ENCODE data around the gene GPX5. TPM values are rescaled to one million over a fixed set of nuclear protein-coding genes. Genes with fewer than 3 reads are reported as not detected.
A peak's percentile ranks its signal among the peaks of the same experiment; 100 is the strongest.

GPX5 gene
- total RNA-seq, 1 experiment from 2014 or later = not detected

- H3K4me1 ChIP-seq (ENCODE audit: low read length) = peaks cover 2% of the 10 kb centered on the region; the same call in 1 of the 2 replicates
- no peaks in the 10 kb centered on the region for H3K27me3 ChIP-seq (ENCODE audit: low read length)
- H3K4me3 ChIP-seq (ENCODE audit: low read length) = no peak overlapping the region
- no peaks in the 10 kb centered on the region for H3K9me2 ChIP-seq (replicated peaks; ENCODE audit: insufficient read depth, low read length)
- H3K36me3 ChIP-seq (ENCODE audit: insufficient read depth, low read length) = no peaks in the 10 kb centered on the region
- H3K9ac ChIP-seq (ENCODE audit: low read length) = no peak overlapping the region
- no peak overlapping the region for H3K27ac ChIP-seq (ENCODE audit: low read length)
- no peaks in the 10 kb centered on the region for H3K79me2 ChIP-seq (ENCODE audit: low read length)
- H2AFZ ChIP-seq (ENCODE audit: low read length) = no peak overlapping the region
- peak; percentile 49 for DNase-seq
- no peaks in the 10 kb centered on the region for H3K9me3 ChIP-seq (ENCODE audit: low read length)
- no peaks in the 10 kb centered on the region for H4K20me1 ChIP-seq (ENCODE audit: insufficient read depth, low read depth, low read length)
- H3K4me2 ChIP-seq (ENCODE audit: low read depth, low read length, poor library complexity, severe bottlenecking) = no peak overlapping the region
Measured at GRCh38 chr6:28580475-28580874, 54.8 kb downstream of the GPX5 start.

GRCh38 chr6:28583463-28583862, 57.8 kb downstream of the GPX5 start:
- Histone ChIP-seq H3K4me2 (ENCODE audit: low read depth, low read length, poor library complexity, severe bottlenecking) (no peak overlapping the region), H3K27me3 (ENCODE audit: low read length) (no peaks in the 10 kb centered on the region)

More at GRCh38 chr6:28583463-28583862, 57.8 kb downstream of the GPX5 start:
- Histone ChIP-seq H3K9ac (ENCODE audit: low read length) (no peak overlapping the region), H3K36me3 (ENCODE audit: insufficient read depth, low read length) (no peaks in the 10 kb centered on the region), H3K4me1 (ENCODE audit: low read length) (peaks cover 23% of the 10 kb centered on the region), H2AFZ (ENCODE audit: low read length) (no peak overlapping the region), H3K79me2 (ENCODE audit: low read length) (no peaks in the 10 kb centered on the region), H3K4me3 (ENCODE audit: low read length) (no peak overlapping the region), H3K27ac (ENCODE audit: low read length) (no peak overlapping the region), H3K9me2 (replicated peaks; ENCODE audit: insufficient read depth, low read length) (no peaks in the 10 kb centered on the region), H4K20me1 (ENCODE audit: insufficient read depth, low read depth, low read length) (no peaks in the 10 kb centered on the region), H3K9me3 (ENCODE audit: low read length) (no peaks in the 10 kb centered on the region)
- DNase-seq = no peak

Other genes starting within 250 kb of the GPX5 start
- gene PGBD1, start 244.3 kb upstream of the GPX5 start, total RNA-seq (2014; rRNA removed; shearing (Covaris generic); ENCODE audit: low replicate concordance) = 8.2 and 9.7 TPM in 2 replicates
- gene ZSCAN31, start 189.7 kb upstream of the GPX5 start, total RNA-seq (2014; rRNA removed; shearing (Covaris generic); ENCODE audit: low replicate concordance) = 4.0 and 4.2 TPM in 2 replicates
- gene ZKSCAN3, start 175.9 kb upstream of the GPX5 start, total RNA-seq (2014; rRNA removed; shearing (Covaris generic); ENCODE audit: low replicate concordance) = 4.5 and 5.1 TPM in 2 replicates
- 9.3 and 12.0 TPM in 2 replicates for gene ZSCAN12, start 126.1 kb upstream of the GPX5 start, total RNA-seq (2014; rRNA removed; shearing (Covaris generic); ENCODE audit: low replicate concordance)
- 3.3 and 4.8 TPM in 2 replicates for gene ZSCAN23, start 82.4 kb upstream of the GPX5 start, total RNA-seq (2014; rRNA removed; shearing (Covaris generic); ENCODE audit: low replicate concordance)
- gene GPX6, start 10.1 kb upstream of the GPX5 start, total RNA-seq (2014; rRNA removed; shearing (Covaris generic); ENCODE audit: low replicate concordance) = not detected in 2 replicates

All from Karpas-422 (cell line).